GM21786 (cell line): Measurements from ENCODE around the gene SUSD5.
A peak's percentile ranks its signal among the peaks of the same experiment; 100 is the strongest.
"Not testable (repeated sequence)": the region's sequence is repeated elsewhere in the genome, so short reads cannot be mapped to it uniquely, and the experiment has no call there.

Source experiments
- ATAC-seq: cut with Tn5 transposase; IDR thresholded peaks from one replicate; pipeline ENCODE4 v1.9.1; 2021; ENCODE audit not compliant: unreplicated experiment

Gene SUSD5

GRCh38 chr3:33117461-33117860 is 101.1 kb downstream of the SUSD5 start:
- no peak for ATAC-seq

GRCh38 chr3:33115024-33115768 is 103.4 kb downstream of the SUSD5 start:
- ATAC-seq = no peak

GRCh38 chr3:33114622-33115023 is 104.0 kb downstream of the SUSD5 start:
- no peak for ATAC-seq

- peak; percentile 76 for ATAC-seq
These were observed 104.6 kb downstream of the SUSD5 start, which contains the start of gene CRTAP for GRCh38 chr3:33113772-33114621. Gene CRTAP, plus strand, starts transcription at chr3:33114014. Its CDS starts 64 bp downstream, at chr3:33114078.

GRCh38 chr3:33111581-33111980 is 107.0 kb downstream of the SUSD5 start:
- peak; percentile 39 for ATAC-seq

- not testable (repeated sequence) for ATAC-seq
These were observed 111.8 kb downstream of the SUSD5 start for GRCh38 chr3:33106854-33107253.

GRCh38 chr3:33105341-33105948 is 113.2 kb downstream of the SUSD5 start:
- no peak for ATAC-seq

GRCh38 chr3:33104803-33105202 is 113.8 kb downstream of the SUSD5 start:
- no peak for ATAC-seq

GRCh38 chr3:33103480-33103879 is 115.1 kb downstream of the SUSD5 start:
- no peak for ATAC-seq

GRCh38 chr3:33103034-33103433 is 115.6 kb downstream of the SUSD5 start:
- ATAC-seq = no peak

GRCh38 chr3:33100229-33100628 is 118.4 kb downstream of the SUSD5 start:
- no peak for ATAC-seq
